ENCODE measurements around the gene COL13A1.

COL13A1 gene

GRCh38 chr10:69943292-69943820, 141.7 kb downstream of the COL13A1 start:
- Mint-ChIP-seq H3K27me3 (peaks cover 14 to 62% of the 10 kb centered on the region in 2 donors), H3K9me3 (no peaks in the 10 kb centered on the region), H3K36me3 (ENCODE audit: insufficient read depth) (no peaks in the 10 kb centered on the region), H3K27ac (no peak overlapping the region), H3K4me1 (ENCODE audit: low read depth in 2 of 2) (peaks cover 0 to 2% of the 10 kb centered on the region in 2 donors), H3K4me3 (no peak overlapping the region)
- no peak for DNase-seq
- ATAC-seq (replicated peaks), result no peak

- H3K9me3 Mint-ChIP-seq, result no peaks in the 10 kb centered on the region
- no peak for ATAC-seq (replicated peaks)
- H3K4me1 Mint-ChIP-seq (ENCODE audit: low read depth in 2 of 2), result peaks cover 0 to 2% of the 10 kb centered on the region in 2 donors
- no peak overlapping the region for H3K27ac Mint-ChIP-seq
- no peak overlapping the region for H3K4me3 Mint-ChIP-seq
- H3K27me3 Mint-ChIP-seq, result peaks cover 16 to 74% of the 10 kb centered on the region in 2 donors
- DNase-seq, result no peak
- H3K36me3 Mint-ChIP-seq (ENCODE audit: insufficient read depth), result peaks cover 6% of the 10 kb centered on the region
Observed at GRCh38 chr10:69944761-69945160, 143.1 kb downstream of the COL13A1 start.

- H3K4me3 Mint-ChIP-seq, result no peak overlapping the region
- peaks cover 0 to 2% of the 10 kb centered on the region in 2 donors for H3K4me1 Mint-ChIP-seq (ENCODE audit: low read depth in 2 of 2)
- H3K27ac Mint-ChIP-seq, result no peak overlapping the region
- H3K36me3 Mint-ChIP-seq (ENCODE audit: insufficient read depth), result peaks cover 6% of the 10 kb centered on the region
- H3K9me3 Mint-ChIP-seq, result no peaks in the 10 kb centered on the region
- DNase-seq (no peak), ATAC-seq (replicated peaks) (no peak)
- H3K27me3 Mint-ChIP-seq, result peaks cover 25 to 69% of the 10 kb centered on the region in 2 donors
Observed at GRCh38 chr10:69948261-69948660, 146.6 kb downstream of the COL13A1 start.

GRCh38 chr10:69949770-69950169, 148.1 kb downstream of the COL13A1 start:
- H3K4me3 Mint-ChIP-seq, result no peak overlapping the region
- ATAC-seq (replicated peaks) (no peak), DNase-seq (no peak)
- no peak overlapping the region for H3K27ac Mint-ChIP-seq
- peaks cover 8% of the 10 kb centered on the region for H3K36me3 Mint-ChIP-seq (ENCODE audit: insufficient read depth)
- peaks cover 25 to 65% of the 10 kb centered on the region in 2 donors for H3K27me3 Mint-ChIP-seq
- peaks cover 0 to 2% of the 10 kb centered on the region in 2 donors for H3K4me1 Mint-ChIP-seq (ENCODE audit: low read depth in 2 of 2)
- H3K9me3 Mint-ChIP-seq, result no peaks in the 10 kb centered on the region

GRCh38 chr10:69951658-69952057, 150.0 kb downstream of the COL13A1 start:
- Mint-ChIP-seq H3K27me3 (peaks cover 25 to 75% of the 10 kb centered on the region in 2 donors), H3K27ac (no peak overlapping the region), H3K9me3 (no peaks in the 10 kb centered on the region), H3K4me1 (ENCODE audit: low read depth in 2 of 2) (no peaks in the 10 kb centered on the region), H3K4me3 (no peak overlapping the region), H3K36me3 (ENCODE audit: insufficient read depth) (peaks cover 8% of the 10 kb centered on the region)
- ATAC-seq (replicated peaks) (no peak), DNase-seq (no peak)

- Mint-ChIP-seq H3K4me3 (no peak overlapping the region), H3K36me3 (ENCODE audit: insufficient read depth) (peaks cover 8% of the 10 kb centered on the region), H3K4me1 (ENCODE audit: low read depth in 2 of 2) (no peaks in the 10 kb centered on the region), H3K27ac (no peak overlapping the region), H3K27me3 (peaks cover 26 to 78% of the 10 kb centered on the region in 2 donors), H3K9me3 (no peaks in the 10 kb centered on the region)
- no peak for DNase-seq
- ATAC-seq (replicated peaks), result no peak
Observed at GRCh38 chr10:69952069-69952800, 150.5 kb downstream of the COL13A1 start.

GRCh38 chr10:69952821-69953221, 151.1 kb downstream of the COL13A1 start:
- H3K27me3 Mint-ChIP-seq, result peaks cover 32 to 78% of the 10 kb centered on the region in 2 donors
- no peak overlapping the region for H3K27ac Mint-ChIP-seq
- no peak overlapping the region for H3K4me3 Mint-ChIP-seq
- no peak for ATAC-seq (replicated peaks)
- DNase-seq, result no peak
- H3K9me3 Mint-ChIP-seq, result no peaks in the 10 kb centered on the region
- peaks cover 8% of the 10 kb centered on the region for H3K36me3 Mint-ChIP-seq (ENCODE audit: insufficient read depth)
- peaks cover 0 to 3% of the 10 kb centered on the region in 2 donors for H3K4me1 Mint-ChIP-seq (ENCODE audit: low read depth in 2 of 2)

GRCh38 chr10:69953851-69954250, 152.1 kb downstream of the COL13A1 start:
- Mint-ChIP-seq H3K36me3 (ENCODE audit: insufficient read depth) (peaks cover 8% of the 10 kb centered on the region), H3K27me3 (peaks cover 33 to 76% of the 10 kb centered on the region in 2 donors), H3K27ac (no peak overlapping the region), H3K4me3 (no peak overlapping the region), H3K9me3 (no peaks in the 10 kb centered on the region), H3K4me1 (ENCODE audit: low read depth in 2 of 2) (peaks cover 0 to 3% of the 10 kb centered on the region in 2 donors)
- DNase-seq, result no peak
- no peak for ATAC-seq (replicated peaks)

GRCh38 chr10:69955211-69955805, 153.6 kb downstream of the COL13A1 start:
- Mint-ChIP-seq H3K27ac (no peak overlapping the region), H3K27me3 (peaks cover 26 to 62% of the 10 kb centered on the region in 2 donors), H3K4me3 (no peak overlapping the region), H3K4me1 (ENCODE audit: low read depth in 2 of 2) (peaks cover 0 to 3% of the 10 kb centered on the region in 2 donors), H3K36me3 (ENCODE audit: insufficient read depth) (peaks cover 3% of the 10 kb centered on the region), H3K9me3 (no peaks in the 10 kb centered on the region)
- DNase-seq (no peak), ATAC-seq (replicated peaks) (no peak)

- Mint-ChIP-seq H3K4me3 (no peak overlapping the region), H3K4me1 (ENCODE audit: low read depth in 2 of 2) (peaks cover 0 to 3% of the 10 kb centered on the region in 2 donors), H3K9me3 (no peaks in the 10 kb centered on the region), H3K27ac (no peak overlapping the region), H3K27me3 (peaks cover 25 to 61% of the 10 kb centered on the region in 2 donors), H3K36me3 (ENCODE audit: insufficient read depth) (peaks cover 3% of the 10 kb centered on the region)
- ATAC-seq (replicated peaks) (no peak), DNase-seq (no peak)
Observed at GRCh38 chr10:69955897-69956740, 154.4 kb downstream of the COL13A1 start.

GRCh38 chr10:69956741-69957230, 155.1 kb downstream of the COL13A1 start:
- no peak for DNase-seq
- Mint-ChIP-seq H3K27me3 (peaks cover 24 to 61% of the 10 kb centered on the region in 2 donors), H3K4me1 (ENCODE audit: low read depth in 2 of 2) (peaks cover 0 to 7% of the 10 kb centered on the region in 2 donors), H3K4me3 (no peak overlapping the region), H3K9me3 (no peaks in the 10 kb centered on the region), H3K36me3 (ENCODE audit: insufficient read depth) (peaks cover 3% of the 10 kb centered on the region), H3K27ac (no peak overlapping the region)
- no peak for ATAC-seq (replicated peaks)

GRCh38 chr10:69957241-69957885, 155.7 kb downstream of the COL13A1 start:
- Mint-ChIP-seq H3K9me3 (no peaks in the 10 kb centered on the region), H3K4me3 (no peak overlapping the region), H3K27me3 (peaks cover 21 to 64% of the 10 kb centered on the region in 2 donors), H3K36me3 (ENCODE audit: insufficient read depth) (peaks cover 3% of the 10 kb centered on the region), H3K4me1 (ENCODE audit: low read depth in 2 of 2) (peaks cover 0 to 7% of the 10 kb centered on the region in 2 donors), H3K27ac (no peak overlapping the region)
- ATAC-seq (replicated peaks), result no peak
- DNase-seq, result no peak
